Measurements from ENCODE around the gene HBQ1. TPM values are rescaled to one million over a fixed set of nuclear protein-coding genes. Genes with fewer than 3 reads are reported as not detected.

Gene HBQ1
- total and polyA plus RNA-seq, 2 of the 4 experiments (the other 2 are of a cell fraction) = 0.92 TPM; not detected in 1

- peaks cover 32% of the 10 kb centered on the region for H4K20me1 ChIP-seq (ENCODE audit: insufficient read depth, low read length)
These were observed 49.6 kb upstream of the HBQ1 start for GRCh38 chr16:130533-131173.

More at GRCh38 chr16:130533-131173, 49.6 kb upstream of the HBQ1 start:
- intact Hi-C loops (cut with micrococcal nuclease) = no loop called here
- H2AK5ac ChIP-seq (ENCODE audit: low read depth, low read length) = no peak overlapping the region
- no peak overlapping the region for H3K4me2 ChIP-seq (ENCODE audit: low read depth, low read length)
- H3K9me3 ChIP-seq (ENCODE audit: control insufficient read depth, insufficient read depth, low read length) = no peaks in the 10 kb centered on the region
- no peak overlapping the region for H2BK120ac ChIP-seq (ENCODE audit: low read depth, low read length)
- no peak overlapping the region for H3K27ac ChIP-seq (ENCODE audit: insufficient read depth, low read length)
- H2BK15ac ChIP-seq (ENCODE audit: low read depth, low read length) = no peak overlapping the region
- H3K4me1 ChIP-seq (ENCODE audit: control insufficient read depth, insufficient read depth, low read length) = no peaks in the 10 kb centered on the region; the same call in 1 of the 2 replicates
- WGBS, 2 experiments (ENCODE audit: extremely low coverage in 2 of 2, insufficient read length in 1 of 2) = 100% methylated on average over 5 of the region's 15 CpGs; no CpG with 5 or more reads in 1 of the 2 experiments
- no peak overlapping the region for H3K18ac ChIP-seq (ENCODE audit: low read depth, low read length)
- BruUV-seq (replicated peaks) = no TSS peak
- H4K5ac ChIP-seq (ENCODE audit: low read depth, low read length) = no peak overlapping the region
- no peak overlapping the region for H3K4me3 ChIP-seq (ENCODE audit: insufficient read depth, low read depth, low read length)
- H2AK9ac ChIP-seq (replicated peaks; ENCODE audit: low read depth, low read length, poor library complexity) = no peak overlapping the region
- no peak overlapping the region for H3K14ac ChIP-seq (replicated peaks; ENCODE audit: low read depth, low read length)
- no peak for ATAC-seq (ENCODE audit: low read depth)
- no peak overlapping the region for H2AFZ ChIP-seq (replicated peaks; ENCODE audit: low read length, poor library complexity)
- CTCF ChIA-PET = no interaction called here
- H3K36me3 ChIP-seq (ENCODE audit: control insufficient read depth, insufficient read depth, low read length) = no peaks in the 10 kb centered on the region
- no peak overlapping the region for H4K91ac ChIP-seq (ENCODE audit: insufficient read depth, low read depth, low read length)
- no peak overlapping the region for H2BK5ac ChIP-seq (ENCODE audit: low read depth, low read length, poor library complexity, severe bottlenecking)
- no peak for TF ChIP-seq MAZ (IDR thresholded peaks at IDR 0.05; ENCODE audit: borderline replicate concordance, low read depth, low read length)
- no peak for TF ChIP-seq MAFK (IDR thresholded peaks at IDR 0.05; ENCODE audit: low read depth, low read length)
- TF ChIP-seq USF2 (IDR thresholded peaks at IDR 0.05; ENCODE audit: low read depth, low read length) = no peak
- TF ChIP-seq CHD1 (IDR thresholded peaks at IDR 0.05; ENCODE audit: low read depth, low read length) = no peak
- no peak for TF ChIP-seq RAD21 (IDR thresholded peaks at IDR 0.05; ENCODE audit: low read length)
- TF ChIP-seq FOS (IDR thresholded peaks at IDR 0.05; ENCODE audit: low read depth, low read length) = no peak
- no peak overlapping the region for H4K8ac ChIP-seq (ENCODE audit: low read depth in 2 of 2, low read length in 2 of 2)
- H3K9me1 ChIP-seq (ENCODE audit: insufficient read depth, low read length) = no peaks in the 10 kb centered on the region
- H3K9ac ChIP-seq (ENCODE audit: low read depth, low read length) = no peak overlapping the region
- in situ Hi-C loops (cut with MboI; ENCODE audit: low sequenced_read_pairs) = no loop called here
- H3K56ac ChIP-seq (ENCODE audit: extremely low read depth, insufficient read depth, low read length) = no peak overlapping the region
- POLR2A ChIA-PET (ENCODE audit: unreplicated experiment) = no interaction called here
- H2BK20ac ChIP-seq (ENCODE audit: low read depth, low read length) = no peak overlapping the region
- H3K79me1 ChIP-seq (ENCODE audit: low read depth in 1 of 2, low read length in 2 of 2) = peaks cover 38 to 75% of the 10 kb centered on the region in 2 experiments
- H3K23ac ChIP-seq (ENCODE audit: low read depth, low read length) = no peak overlapping the region
- no peaks in the 10 kb centered on the region for H3K27me3 ChIP-seq (ENCODE audit: control insufficient read depth, insufficient read depth, low read length)
- dilution Hi-C loops (cut with HindIII; ENCODE audit: low sequenced_read_pairs, unreplicated experiment) = no loop called here
- no peak overlapping the region for H3K4ac ChIP-seq (ENCODE audit: low read depth, low read length)
- DNase-seq = no peak

All from IMR-90 (cell line).